HCT116 (cell line): Measurements from ENCODE around the gene GNB5.

ENCODE experiments used
- CEBPB ChIP-seq: IDR thresholded peaks from 2 replicates; pipeline ENCODE4 v1.6.1; 2012; ENCODE audit warnings: low read depth
- CTCF ChIP-seq, 3 experiments: fragments of 200-600 bp in 1 of 3; sonication (generic) in 1 of 3; IDR thresholded peaks in 2 of 3; conservative IDR thresholded peaks in 1 of 3; 2 replicates each; pipeline ENCODE4 v1.5.1; 2012 to 2017; ENCODE audit warnings: low read depth in 2 of 3, low read length in 2 of 3, antibody characterized with exemption in 1 of 3, borderline replicate concordance in 1 of 3, control low read depth in 1 of 3, mild to moderate bottlenecking in 1 of 3, mixed read lengths in 1 of 3, mixed run types in 1 of 3, moderate library complexity in 1 of 3; ENCODE audit not compliant: insufficient read depth in 1 of 3
- MAX ChIP-seq: IDR thresholded peaks from 2 replicates; pipeline ENCODE4 v1.6.1; 2012
- POLR2A ChIP-seq: IDR thresholded peaks from 2 replicates; pipeline ENCODE4 v1.7.0; 2011; ENCODE audit warnings: borderline replicate concordance; ENCODE audit not compliant: insufficient read depth, insufficient read length; ENCODE audit errors: extremely low read depth
- POLR2AphosphoS5 ChIP-seq: IDR thresholded peaks from 2 replicates; pipeline ENCODE4 v1.6.1; 2011; ENCODE audit warnings: mild to moderate bottlenecking, low read depth, low read length, moderate library complexity
- REST ChIP-seq: IDR thresholded peaks from 2 replicates; pipeline ENCODE4 v1.6.1; 2012; ENCODE audit warnings: low read depth
- SP1 ChIP-seq: IDR thresholded peaks from 2 replicates; pipeline ENCODE4 v1.6.1; 2012; ENCODE audit warnings: low read depth
- ZFX ChIP-seq: fragments of 450-650 bp; IDR thresholded peaks from 2 replicates; pipeline ENCODE4 v1.6.1; 2017
- ZNF274 ChIP-seq: fragments of 200-500 bp; sonication (Bioruptor generic); IDR thresholded peaks from 2 replicates; pipeline ENCODE4 v1.6.1; 2014; ENCODE audit warnings: mild to moderate bottlenecking, low read depth, low read length, inconsistent platforms

GRCh38 chr15:52118969-52119749 is 72.0 kb downstream of the GNB5 start:
- TF ChIP-seq ZNF274 = no peak
- TF ChIP-seq CTCF (IDR thresholded peaks at IDR 0.05 in 2 of 3, conservative IDR thresholded peaks at IDR 0.05 in 1 of 3; ENCODE audit: borderline replicate concordance in 1 of 3, insufficient read depth in 1 of 3, low read depth in 2 of 3, low read length in 2 of 3) = no peak
- TF ChIP-seq POLR2A = no peak
- TF ChIP-seq POLR2AphosphoS5 = no peak
- no peak for TF ChIP-seq MAX
- TF ChIP-seq REST = no peak
- TF ChIP-seq ZFX = no peak
- TF ChIP-seq SP1 = no peak
- TF ChIP-seq CEBPB = no peak
